SK-N-MC (cell line): ENCODE measurements around the gene ZNF142.

Experiments used
- EZH2 ChIP-seq: fragments of 200-600 bp; sonication (generic); IDR thresholded peaks from one replicate; pipeline ENCODE4 v1.6.1; 2017; ENCODE audit warnings: antibody characterized with exemption
- FOXP2 ChIP-seq: optimal IDR thresholded peaks from 2 replicates; pipeline ENCODE3; 2011; ENCODE audit warnings: mild to moderate bottlenecking, moderate library complexity; ENCODE audit not compliant: insufficient read depth; ENCODE audit errors: extremely low read length, control extremely low read depth
- POLR2AphosphoS5 ChIP-seq: IDR thresholded peaks from 2 replicates; pipeline ENCODE4 v1.6.1; 2012; ENCODE audit warnings: mild to moderate bottlenecking, low read depth, low read length, borderline replicate concordance

DNA sequence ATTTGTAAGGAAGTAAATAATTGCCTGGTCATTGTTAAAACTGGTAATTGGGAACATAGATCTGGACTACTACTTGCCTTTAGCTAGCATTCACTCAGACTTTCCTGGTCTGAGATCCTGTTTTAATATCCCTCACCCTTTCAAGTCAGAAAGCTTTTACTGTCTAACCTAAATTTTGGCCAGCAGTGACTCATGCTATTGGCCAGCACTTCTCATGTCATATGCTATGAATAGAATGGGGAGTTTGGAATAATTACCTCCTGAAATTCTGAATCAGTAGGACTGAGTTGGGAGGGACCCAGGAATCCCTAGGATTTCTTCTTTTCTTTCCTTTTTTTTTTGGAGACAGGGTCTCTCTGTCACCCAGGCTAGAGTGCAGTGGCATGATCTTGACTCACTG is 31.8 kb upstream of the ZNF142 start:
- no peak for TF ChIP-seq EZH2
- TF ChIP-seq POLR2AphosphoS5: no peak
- no peak for TF ChIP-seq FOXP2
